A204.1 (cell line): Measurements from ENCODE around the gene BRIX1.
"Not testable (repeated sequence)": the region's sequence is repeated elsewhere in the genome, so short reads cannot be mapped to it uniquely, and the experiment has no call there.

Experiments used
- FAIRE-seq: peaks from 2 replicates; lab custom pipeline; 2012; peaks lifted over from hg19 to GRCh38; lab: Jason Lieb, UNC

The BRIX1 gene

DNA sequence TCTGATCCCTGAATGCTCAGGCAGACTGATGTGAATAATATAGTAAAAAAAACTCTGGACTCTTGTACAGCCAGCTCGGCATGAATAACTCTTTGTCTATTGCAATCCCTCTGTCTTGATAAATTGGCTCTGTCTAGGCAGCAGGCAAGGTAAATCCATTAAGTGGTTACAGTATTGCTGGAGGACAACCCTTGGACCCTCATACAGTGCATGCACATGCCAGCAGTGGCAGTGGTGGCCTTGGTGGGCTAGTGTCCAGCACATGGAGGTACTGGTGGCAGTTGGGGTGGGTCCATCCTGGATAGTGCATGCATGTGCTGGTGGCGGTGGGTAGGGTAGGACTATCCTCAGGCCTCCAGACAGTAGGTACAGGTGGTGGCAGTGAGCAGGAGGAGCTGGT lies 52.7 kb downstream of the BRIX1 start:
- FAIRE-seq, result no peak

DNA sequence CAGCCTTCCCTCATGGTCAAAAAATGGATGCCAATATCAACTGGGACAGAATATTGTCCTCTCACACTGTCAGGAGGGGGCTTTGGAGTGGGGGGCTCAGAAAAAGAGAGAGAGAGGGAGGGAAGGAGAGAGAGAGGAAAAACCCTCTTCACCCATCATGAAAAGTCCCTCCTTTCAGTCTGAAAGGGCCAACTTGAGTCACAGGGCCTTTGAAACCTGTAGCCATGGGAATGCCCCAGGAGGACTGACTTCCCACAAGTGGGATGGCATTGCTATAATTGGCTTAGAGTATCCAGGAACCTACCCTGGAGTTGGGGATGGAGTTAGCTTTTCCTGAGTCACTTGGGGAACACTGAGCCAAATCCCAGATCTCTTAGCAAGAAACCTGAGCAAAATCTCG lies 55.0 kb downstream of the BRIX1 start:
- FAIRE-seq, result no peak

DNA sequence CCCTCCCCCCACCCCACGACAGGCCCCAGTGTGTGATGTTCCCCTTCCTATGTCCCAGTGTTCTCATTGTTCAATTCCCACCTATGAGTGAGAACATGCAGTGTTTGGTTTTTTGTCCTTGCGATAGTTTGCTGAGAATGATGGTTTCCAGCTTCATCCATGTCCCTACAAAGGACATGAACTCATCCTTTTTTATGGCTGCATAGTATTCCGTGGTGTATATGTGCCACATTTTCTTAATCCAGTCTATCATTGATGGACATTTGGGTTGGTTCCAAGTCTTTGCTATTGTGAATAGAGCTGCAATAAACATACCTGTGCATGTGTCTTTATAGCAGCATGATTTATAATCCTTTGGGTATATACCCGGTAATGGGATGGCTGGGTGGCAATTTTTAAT lies 56.1 kb downstream of the BRIX1 start:
- not testable (repeated sequence) for FAIRE-seq
